Nephron progenitor cell (in vitro differentiated cells): Measurements from ENCODE around the gene SLC46A1.

Experiments used
- DNase-seq: peaks from one replicate; pipeline ENCODE4 v3.0.0; 2021
- H3K27ac Mint-ChIP-seq: 2 replicates; pipeline ENCODE4 v1.8.0; 2021; ENCODE audit warnings: mild to moderate bottlenecking, moderate library complexity, mixed read lengths
- H3K27me3 Mint-ChIP-seq: 2 replicates; pipeline ENCODE4 v1.8.0; 2021; ENCODE audit warnings: mild to moderate bottlenecking, low read depth, mixed read lengths; ENCODE audit not compliant: poor library complexity
- H3K36me3 Mint-ChIP-seq: 2 replicates; pipeline ENCODE4 v1.8.0; 2021; ENCODE audit warnings: low read depth, mixed read lengths
- H3K4me1 Mint-ChIP-seq: 2 replicates; pipeline ENCODE4 v1.8.0; 2021; ENCODE audit warnings: mixed read lengths
- H3K4me3 Mint-ChIP-seq: 2 replicates; pipeline ENCODE4 v1.8.0; 2021; ENCODE audit warnings: mild to moderate bottlenecking, moderate library complexity, mixed read lengths
- H3K9me3 Mint-ChIP-seq: 2 replicates; pipeline ENCODE4 v1.8.0; 2021; ENCODE audit warnings: mild to moderate bottlenecking, moderate library complexity, mixed read lengths
- TF ChIP-seq, protein P1 (sequence below): fragments of 200-600 bp; sonication (generic); IDR thresholded peaks from 2 replicates; pipeline ENCODE4 v1.5.0; 2021; ENCODE audit warnings: antibody characterized with exemption

Gene SLC46A1

DNA sequence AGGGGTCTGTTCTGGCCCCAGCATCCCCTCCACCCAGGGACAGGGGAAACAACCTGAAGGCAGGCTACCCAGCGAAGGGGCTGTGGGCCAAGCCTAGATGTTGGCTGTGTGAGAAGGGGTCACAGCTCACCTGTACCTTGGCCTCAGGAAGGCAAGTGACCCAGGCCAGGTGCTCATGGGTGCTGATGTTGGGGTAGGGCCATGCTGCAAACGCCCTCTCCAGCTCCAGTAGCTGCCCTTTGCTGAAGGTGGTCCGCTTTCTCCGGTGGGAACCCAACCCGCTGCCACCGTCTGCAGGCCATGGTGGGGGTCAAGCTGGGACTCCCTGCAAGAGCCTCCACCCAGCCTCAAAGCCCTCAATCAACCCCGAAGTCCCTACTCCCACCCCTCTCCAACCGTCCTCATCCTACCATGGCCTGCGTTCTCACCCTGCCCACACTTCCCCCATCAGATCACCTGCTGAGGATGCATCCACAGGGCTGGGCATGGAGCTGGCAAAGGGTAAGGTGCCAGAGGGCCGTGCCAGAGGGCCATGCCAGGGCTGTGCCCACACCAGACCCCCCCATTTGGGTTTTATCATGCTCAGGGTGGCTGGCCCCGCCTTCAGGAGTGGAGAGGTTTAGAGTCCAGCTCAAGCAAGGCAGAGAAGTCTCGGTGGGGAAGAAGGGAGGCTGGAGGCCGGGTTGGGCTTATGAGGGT, 41.2 kb downstream of the SLC46A1 start, which contains the start of gene SEBOX:
Gene SEBOX (minus strand): TSS at position 535 of the 699 bp plus-strand sequence. CDS start 48 bp downstream, at position 487.
- Mint-ChIP-seq H3K27ac (no peak within 1 kb of the TSS), H3K4me3 (no peak within 1 kb of the TSS), H3K4me1 (peaks cover 7% of the 10 kb centered on the region), H3K36me3 (peaks cover 21% of the 10 kb centered on the region), H3K9me3 (no peaks in the 10 kb centered on the region), H3K27me3 (no peaks in the 10 kb centered on the region)
- DNase-seq = no peak
- TF ChIP-seq, protein P1, sequence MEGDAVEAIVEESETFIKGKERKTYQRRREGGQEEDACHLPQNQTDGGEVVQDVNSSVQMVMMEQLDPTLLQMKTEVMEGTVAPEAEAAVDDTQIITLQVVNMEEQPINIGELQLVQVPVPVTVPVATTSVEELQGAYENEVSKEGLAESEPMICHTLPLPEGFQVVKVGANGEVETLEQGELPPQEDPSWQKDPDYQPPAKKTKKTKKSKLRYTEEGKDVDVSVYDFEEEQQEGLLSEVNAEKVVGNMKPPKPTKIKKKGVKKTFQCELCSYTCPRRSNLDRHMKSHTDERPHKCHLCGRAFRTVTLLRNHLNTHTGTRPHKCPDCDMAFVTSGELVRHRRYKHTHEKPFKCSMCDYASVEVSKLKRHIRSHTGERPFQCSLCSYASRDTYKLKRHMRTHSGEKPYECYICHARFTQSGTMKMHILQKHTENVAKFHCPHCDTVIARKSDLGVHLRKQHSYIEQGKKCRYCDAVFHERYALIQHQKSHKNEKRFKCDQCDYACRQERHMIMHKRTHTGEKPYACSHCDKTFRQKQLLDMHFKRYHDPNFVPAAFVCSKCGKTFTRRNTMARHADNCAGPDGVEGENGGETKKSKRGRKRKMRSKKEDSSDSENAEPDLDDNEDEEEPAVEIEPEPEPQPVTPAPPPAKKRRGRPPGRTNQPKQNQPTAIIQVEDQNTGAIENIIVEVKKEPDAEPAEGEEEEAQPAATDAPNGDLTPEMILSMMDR = no peak

DNA sequence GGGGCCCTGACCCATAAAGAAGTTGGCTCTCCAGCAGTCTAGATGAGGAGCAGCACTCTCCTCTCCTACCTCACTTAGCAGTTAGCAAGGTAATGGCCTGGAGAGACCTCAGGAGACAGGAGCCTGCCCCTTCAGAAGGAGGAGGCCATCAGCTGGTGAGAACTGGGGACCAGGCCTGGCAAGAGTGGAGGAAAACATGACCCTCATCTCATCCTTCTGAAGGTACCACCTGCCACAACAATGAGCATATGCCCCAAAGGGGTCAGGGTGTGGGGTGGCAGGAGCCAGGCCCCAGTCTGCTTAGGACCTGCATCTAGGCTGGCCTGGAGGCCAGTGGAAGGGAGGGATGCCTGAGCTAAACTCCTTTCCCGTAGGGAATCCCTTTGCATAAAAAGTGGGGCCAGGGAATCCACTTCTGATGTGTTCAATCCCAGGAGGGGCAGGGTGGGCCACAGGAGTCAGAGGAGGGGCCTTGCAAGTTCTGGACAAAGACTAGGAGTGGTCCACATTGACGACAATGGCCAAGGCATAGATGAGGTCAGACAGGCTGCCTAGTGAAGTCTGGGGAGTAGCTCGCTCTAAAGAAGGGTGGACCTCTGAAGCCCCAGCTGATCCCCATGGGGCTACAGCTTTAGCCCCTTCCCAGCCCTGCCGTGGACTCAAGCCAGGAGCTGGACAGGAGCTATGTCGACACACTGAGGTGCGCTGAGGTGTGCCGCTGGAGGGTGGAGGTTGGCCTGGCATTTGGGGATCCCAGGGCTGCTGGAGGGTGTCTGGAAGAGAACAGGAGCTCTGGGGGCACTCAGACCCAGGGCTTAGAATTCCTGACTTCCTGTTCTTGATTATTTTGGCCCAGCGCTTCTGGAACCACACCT, 42.0 kb downstream of the SLC46A1 start:
- Mint-ChIP-seq H3K9me3 (no peaks in the 10 kb centered on the region), H3K4me3 (no peak overlapping the region), H3K36me3 (peaks cover 21% of the 10 kb centered on the region), H3K4me1 (no peaks in the 10 kb centered on the region), H3K27ac (no peak overlapping the region), H3K27me3 (no peaks in the 10 kb centered on the region)
- DNase-seq = no peak
- TF ChIP-seq, protein P1 = no peak

DNA sequence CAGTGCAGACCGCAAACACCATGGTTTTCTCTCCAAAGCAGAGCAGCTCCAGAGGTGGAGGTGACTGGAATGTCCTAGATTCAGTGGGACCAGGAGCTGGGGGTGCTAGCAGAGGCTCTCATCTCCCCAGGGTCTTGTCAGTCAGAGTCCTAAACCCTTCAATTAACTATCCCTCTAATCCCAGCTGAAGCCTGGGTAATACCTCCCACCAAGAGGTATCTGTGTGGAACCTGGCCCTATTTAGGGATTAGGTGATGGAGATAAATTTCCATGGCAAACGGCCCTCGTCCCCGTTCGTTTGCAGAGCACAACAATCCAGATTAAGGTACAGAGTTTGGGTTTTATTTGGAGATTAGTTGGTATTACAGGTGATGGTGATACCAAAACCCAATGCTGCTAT, 42.8 kb downstream of the SLC46A1 start:
- H3K36me3 Mint-ChIP-seq = peaks cover 21% of the 10 kb centered on the region
- no peaks in the 10 kb centered on the region for H3K9me3 Mint-ChIP-seq
- no peak overlapping the region for H3K4me3 Mint-ChIP-seq

GRCh38 chr17:28357901-28358197, 48.2 kb downstream of the SLC46A1 start:
- Mint-ChIP-seq H3K27ac (peak overlapping the region; percentile 91), H3K4me3 (peak overlapping the region; percentile 92), H3K9me3 (no peaks in the 10 kb centered on the region), H3K36me3 (peaks cover 44% of the 10 kb centered on the region), H3K27me3 (no peaks in the 10 kb centered on the region), H3K4me1 (peaks cover 22% of the 10 kb centered on the region)
- no peak for DNase-seq
- TF ChIP-seq, protein P1 = no peak

More for the DNA sequence above, 42.8 kb downstream of the SLC46A1 start:
- Mint-ChIP-seq H3K27me3 (no peaks in the 10 kb centered on the region), H3K4me1 (peaks cover 5% of the 10 kb centered on the region), H3K27ac (no peak overlapping the region)
- TF ChIP-seq, protein P1 = no peak
- no peak for DNase-seq

DNA sequence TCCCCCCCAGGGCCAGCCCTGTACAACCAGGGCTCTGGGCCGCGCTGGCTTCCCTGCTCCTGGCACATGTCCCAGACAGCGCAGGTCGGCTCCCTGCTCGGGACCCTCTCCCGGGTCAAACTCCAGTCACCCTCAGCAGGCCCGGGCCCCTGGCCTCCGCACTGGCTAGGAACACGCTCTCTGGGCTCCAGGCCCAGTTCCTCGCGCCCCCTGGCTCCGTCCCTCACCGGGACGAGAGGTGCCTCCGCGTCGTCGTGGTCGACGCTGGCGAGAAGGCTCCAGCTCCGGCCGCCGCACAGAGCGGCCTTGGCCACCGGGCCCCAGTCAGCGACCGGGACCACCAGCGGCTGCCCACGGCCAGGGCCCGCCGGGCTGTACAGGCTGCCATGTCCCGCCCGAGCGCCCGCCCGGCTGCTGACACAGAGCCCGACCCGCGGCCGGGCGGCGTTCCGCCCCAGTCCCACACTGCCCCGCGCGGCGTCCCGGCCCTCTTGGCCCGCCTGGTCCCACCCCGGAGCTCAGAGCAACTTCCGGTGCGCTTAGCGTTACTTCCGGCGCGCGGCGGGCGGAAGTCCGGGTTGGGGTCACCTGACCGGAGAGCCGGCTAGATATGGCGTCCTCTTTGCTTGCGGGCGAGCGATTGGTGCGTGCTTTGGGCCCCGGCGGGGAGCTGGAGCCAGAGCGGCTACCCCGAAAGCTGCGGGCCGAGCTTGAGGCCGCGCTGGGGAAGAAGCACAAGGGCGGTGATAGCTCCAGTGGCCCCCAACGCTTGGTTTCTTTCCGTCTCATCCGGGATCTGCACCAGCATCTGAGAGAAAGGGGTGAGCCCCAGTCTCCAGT, 48.7 kb downstream of the SLC46A1 start, which contains the start of gene POLDIP2:
Gene POLDIP2 (minus strand): TSS at position 467 of the 840 bp plus-strand sequence. CDS start 79 bp downstream, at position 388.
- Mint-ChIP-seq H3K27ac (peak within 1 kb of the TSS; percentile 91), H3K9me3 (no peaks in the 10 kb centered on the region), H3K4me1 (peaks cover 22% of the 10 kb centered on the region), H3K36me3 (peaks cover 46% of the 10 kb centered on the region), H3K4me3 (peak within 1 kb of the TSS; percentile 95), H3K27me3 (no peaks in the 10 kb centered on the region)
- TF ChIP-seq, protein P1 = no peak
- peak; percentile 94 for DNase-seq
